Measurements from ENCODE around the gene PCCA.

GRCh38 chr13:100203696-100204367, 114.9 kb downstream of the PCCA start:
- TF ChIP-seq POLR2AphosphoS5 (IDR thresholded peaks at IDR 0.05) (no peak), EP300 (IDR thresholded peaks at IDR 0.05) (no peak)
